HL-60 (cell line): Measurements from ENCODE around the gene TPCN1.

Experiments used
- CTCF ChIP-seq: IDR thresholded peaks from one replicate; pipeline ENCODE4 v1.5.1; 2011; ENCODE audit warnings: low read length, control low read depth, inconsistent platforms; ENCODE audit not compliant: insufficient read depth
- GABPA ChIP-seq: IDR thresholded peaks from 2 replicates; pipeline ENCODE4 v1.6.1; 2012; ENCODE audit warnings: low read depth
- POLR2AphosphoS5 ChIP-seq: IDR thresholded peaks from 2 replicates; pipeline ENCODE4 v1.6.1; 2012; ENCODE audit warnings: low read depth
- REST ChIP-seq: IDR thresholded peaks from 2 replicates; pipeline ENCODE4 v1.6.1; 2012; ENCODE audit warnings: low read depth; ENCODE audit not compliant: insufficient replicate concordance
- SPI1 ChIP-seq: IDR thresholded peaks from 2 replicates; pipeline ENCODE4 v1.6.1; 2012; ENCODE audit warnings: low read depth, mild to moderate bottlenecking, borderline replicate concordance

- no peak for TF ChIP-seq POLR2AphosphoS5
- TF ChIP-seq CTCF: no peak
- no peak for TF ChIP-seq REST
- no peak for TF ChIP-seq GABPA
- TF ChIP-seq SPI1: no peak
These were observed 55.8 kb downstream of the TPCN1 start for GRCh38 chr12:113276946-113277500.
